NT2/D1 (cell line): ENCODE measurements around the gene CACNG6.

Experiments used
- DNase-seq: peaks from one replicate; pipeline ENCODE4 v3.0.0-alpha.2; 2011; ENCODE audit warnings: low read depth, low spot score
- H3K27me3 ChIP-seq: 2 replicates; pipeline ENCODE4 v1.6.0; 2011; ENCODE audit warnings: mild to moderate bottlenecking; ENCODE audit not compliant: insufficient read length, insufficient read depth
- H3K36me3 ChIP-seq: 2 replicates; pipeline ENCODE4 v1.6.1; 2011; ENCODE audit warnings: mild to moderate bottlenecking, low read length, mixed read lengths; ENCODE audit not compliant: insufficient read depth, insufficient read length
- H3K4me1 ChIP-seq: 2 replicates; pipeline ENCODE4 v1.5.1; 2011; ENCODE audit not compliant: insufficient read depth, insufficient read length
- H3K4me3 ChIP-seq: 2 replicates; pipeline ENCODE4 v1.5.1; 2011; ENCODE audit warnings: low read depth; ENCODE audit not compliant: insufficient read length
- H3K9ac ChIP-seq: 2 replicates; pipeline ENCODE4 v1.6.0; 2011; ENCODE audit warnings: low read depth; ENCODE audit not compliant: insufficient read length
- H3K9me3 ChIP-seq: 2 replicates; pipeline ENCODE4 v1.5.1; 2011; ENCODE audit warnings: mild to moderate bottlenecking, low read length; ENCODE audit not compliant: insufficient read depth
- SUZ12 ChIP-seq: IDR thresholded peaks from 2 replicates; pipeline ENCODE4 v1.6.1; 2011; ENCODE audit not compliant: insufficient read length, insufficient read depth; ENCODE audit errors: extremely low read depth
- YY1 ChIP-seq: IDR thresholded peaks from 2 replicates; pipeline ENCODE4 v1.6.1; 2011; ENCODE audit not compliant: insufficient read length, insufficient read depth
- ZNF274 ChIP-seq: IDR thresholded peaks from 2 replicates; pipeline ENCODE4 v1.6.1; 2011; ENCODE audit warnings: mild to moderate bottlenecking, low read depth, low read length

Gene CACNG6

DNA sequence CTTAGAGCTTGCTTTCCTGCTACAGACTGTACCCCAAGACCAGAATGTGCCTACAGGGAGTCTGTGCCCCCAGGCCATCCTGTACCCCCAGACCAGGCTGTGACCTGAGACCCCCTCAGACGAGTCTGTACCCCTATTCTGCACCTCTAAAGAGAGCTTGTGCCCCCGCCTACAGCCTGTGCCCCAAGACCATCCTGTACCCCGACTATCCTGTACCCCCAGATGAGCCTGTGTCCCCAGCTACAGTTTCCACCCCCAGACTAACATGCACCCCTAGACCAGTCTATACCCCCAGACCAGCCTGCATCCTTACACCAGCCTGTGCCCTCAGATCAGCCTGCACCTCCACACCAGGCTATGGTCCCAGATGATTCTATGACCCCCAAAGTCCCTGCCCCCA, 2.0 kb downstream of the CACNG6 start:
- no peaks in the 10 kb centered on the region for H3K36me3 ChIP-seq
- TF ChIP-seq ZNF274 (no peak), SUZ12 (no peak), YY1 (no peak)
- DNase-seq = no peak
- peaks cover 44% of the 10 kb centered on the region for H3K27me3 ChIP-seq
- peaks cover 11% of the 10 kb centered on the region for H3K4me1 ChIP-seq
- H3K9me3 ChIP-seq = no peaks in the 10 kb centered on the region
- no peak overlapping the region for H3K9ac ChIP-seq
- H3K4me3 ChIP-seq = no peak overlapping the region

DNA sequence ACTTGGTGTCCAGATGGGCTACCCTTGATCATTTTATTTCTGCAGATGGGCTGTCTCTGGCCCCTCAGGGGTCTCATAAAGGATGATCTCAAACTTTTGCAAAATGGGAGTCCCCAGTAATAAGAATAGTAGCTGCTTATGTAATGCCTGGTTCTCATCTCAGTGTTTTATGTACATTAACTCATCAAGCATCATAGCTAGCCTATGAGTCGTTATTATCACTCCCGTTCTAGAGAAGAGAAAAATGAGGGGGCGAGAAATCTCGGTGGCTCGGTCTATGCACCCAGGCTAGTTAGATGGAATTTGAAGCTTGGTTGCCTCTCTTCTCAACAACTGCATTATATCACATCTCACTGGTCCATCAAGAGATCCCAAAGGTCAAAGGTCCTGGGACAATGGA, 3.4 kb downstream of the CACNG6 start:
- no peak for TF ChIP-seq YY1
- TF ChIP-seq ZNF274 = no peak
- no peak for TF ChIP-seq SUZ12
- Histone ChIP-seq H3K9me3 (no peaks in the 10 kb centered on the region), H3K27me3 (peaks cover 56% of the 10 kb centered on the region), H3K4me1 (peaks cover 9% of the 10 kb centered on the region), H3K36me3 (no peaks in the 10 kb centered on the region), H3K9ac (no peak overlapping the region), H3K4me3 (no peak overlapping the region)
- DNase-seq = no peak

DNA sequence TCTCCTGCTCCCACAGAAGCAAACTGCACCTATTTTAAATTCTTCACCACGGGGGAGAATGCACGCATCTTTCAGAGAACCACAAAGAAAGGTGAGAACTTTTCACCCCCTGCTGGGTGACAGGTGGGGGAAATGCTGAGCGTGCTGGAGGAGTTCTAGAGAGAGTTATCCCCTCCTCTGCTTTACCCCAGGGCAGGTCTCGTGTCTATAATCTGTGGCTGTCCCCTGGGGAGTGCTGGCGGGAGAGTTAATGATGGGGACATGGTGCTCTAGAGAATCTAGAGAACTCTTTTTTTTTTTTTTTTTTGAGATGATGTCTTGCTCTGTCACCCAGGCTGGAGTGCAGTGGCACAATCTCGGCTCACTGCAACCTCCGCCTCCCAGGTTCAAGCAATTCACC, 6.8 kb downstream of the CACNG6 start:
- Histone ChIP-seq H3K4me3 (no peak overlapping the region), H3K9ac (no peak overlapping the region), H3K27me3 (peaks cover 50% of the 10 kb centered on the region), H3K9me3 (no peaks in the 10 kb centered on the region), H3K4me1 (peaks cover 4% of the 10 kb centered on the region), H3K36me3 (no peaks in the 10 kb centered on the region)
- TF ChIP-seq SUZ12 = no peak
- no peak for TF ChIP-seq ZNF274
- TF ChIP-seq YY1 = no peak
- DNase-seq = no peak

DNA sequence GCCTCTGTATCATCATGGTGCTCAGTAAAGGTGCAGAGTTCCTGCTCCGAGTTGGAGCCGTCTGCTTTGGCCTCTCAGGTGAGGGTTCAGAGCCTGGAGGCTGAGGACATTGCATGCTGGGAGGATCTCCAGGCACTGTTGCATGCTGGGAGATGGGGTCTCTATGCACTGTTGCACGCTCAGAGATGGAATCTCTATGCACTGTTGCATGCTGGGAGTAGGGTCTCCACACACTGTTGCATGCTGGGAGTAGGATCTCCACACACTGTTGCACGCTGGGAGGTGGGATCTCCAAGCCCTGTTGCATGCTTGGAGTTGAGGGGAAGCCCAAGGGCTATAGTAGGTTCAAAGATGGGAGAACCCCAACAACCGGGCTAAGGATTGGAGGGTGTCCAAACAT, 8.3 kb downstream of the CACNG6 start:
- no peak for DNase-seq
- Histone ChIP-seq H3K4me1 (no peaks in the 10 kb centered on the region), H3K27me3 (peaks cover 36% of the 10 kb centered on the region), H3K9me3 (no peaks in the 10 kb centered on the region), H3K9ac (no peak overlapping the region), H3K36me3 (no peaks in the 10 kb centered on the region), H3K4me3 (no peak overlapping the region)
- TF ChIP-seq SUZ12 (no peak), YY1 (no peak), ZNF274 (no peak)

DNA sequence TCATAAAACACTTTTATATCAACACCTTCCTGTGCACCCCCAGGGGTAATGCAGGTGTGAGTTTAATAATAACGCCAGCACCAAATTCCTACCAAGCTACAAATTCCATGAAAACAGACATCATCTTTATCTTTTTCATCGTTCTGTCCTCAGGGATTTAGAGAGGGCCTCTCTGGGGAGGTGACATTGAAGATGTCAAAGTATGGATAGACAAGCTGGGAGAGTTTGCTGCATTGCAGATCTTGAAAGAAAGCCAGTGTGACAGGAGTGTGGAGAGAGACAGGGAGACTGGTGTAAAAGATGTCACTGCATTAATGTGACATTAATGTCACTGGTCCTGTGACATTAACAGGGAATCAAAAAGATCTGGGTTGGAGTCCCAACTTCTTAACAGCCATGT, 10.1 kb downstream of the CACNG6 start:
- Histone ChIP-seq H3K9me3 (no peaks in the 10 kb centered on the region), H3K4me1 (no peaks in the 10 kb centered on the region), H3K36me3 (no peaks in the 10 kb centered on the region), H3K9ac (no peak overlapping the region), H3K27me3 (peaks cover 22% of the 10 kb centered on the region), H3K4me3 (no peak overlapping the region)
- TF ChIP-seq SUZ12 (no peak), YY1 (no peak), ZNF274 (no peak)
- DNase-seq = no peak

DNA sequence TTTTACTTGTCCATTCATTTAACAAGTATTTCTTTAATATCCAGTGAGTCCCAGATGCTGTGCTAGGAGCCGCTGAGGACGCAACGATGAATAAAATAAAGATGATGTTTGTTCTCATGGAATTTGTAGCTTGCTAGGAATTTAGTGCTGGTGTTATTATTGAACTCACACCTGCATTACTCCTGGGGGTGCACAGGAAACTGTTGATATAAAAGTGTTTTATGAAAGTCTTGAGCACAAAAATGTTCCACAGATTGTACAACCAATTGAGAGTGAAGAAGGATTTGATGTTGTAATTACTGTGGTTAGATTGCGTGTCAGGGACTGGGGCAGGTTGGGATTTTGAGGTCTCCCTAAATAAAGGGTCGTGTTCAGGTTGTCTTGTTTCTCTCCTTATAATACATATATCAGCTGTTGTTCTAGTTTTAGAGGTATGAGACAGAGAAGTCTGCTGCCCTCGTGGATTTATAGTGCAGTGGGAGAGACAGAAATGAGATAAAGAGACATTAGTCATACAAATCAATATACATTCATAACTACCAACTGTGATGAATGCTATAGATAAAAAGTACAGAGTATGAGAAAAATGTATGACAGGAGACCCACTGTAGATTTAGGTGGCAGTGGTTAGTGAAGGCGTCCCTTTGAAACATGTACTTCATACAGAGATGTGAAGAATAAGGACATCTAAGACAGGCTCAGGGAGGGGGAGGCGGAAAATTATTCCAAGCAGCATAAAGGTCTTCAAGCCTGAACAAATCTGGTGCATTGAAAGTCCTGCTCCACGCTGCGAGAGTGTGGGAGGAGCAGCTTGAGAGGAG, 11.3 kb downstream of the CACNG6 start:
- Histone ChIP-seq H3K9ac (no peak overlapping the region), H3K9me3 (no peaks in the 10 kb centered on the region), H3K4me3 (no peak overlapping the region), H3K27me3 (peaks cover 17% of the 10 kb centered on the region), H3K36me3 (no peaks in the 10 kb centered on the region), H3K4me1 (no peaks in the 10 kb centered on the region)
- no peak for TF ChIP-seq SUZ12
- TF ChIP-seq YY1 = no peak
- no peak for TF ChIP-seq ZNF274
- DNase-seq = no peak

DNA sequence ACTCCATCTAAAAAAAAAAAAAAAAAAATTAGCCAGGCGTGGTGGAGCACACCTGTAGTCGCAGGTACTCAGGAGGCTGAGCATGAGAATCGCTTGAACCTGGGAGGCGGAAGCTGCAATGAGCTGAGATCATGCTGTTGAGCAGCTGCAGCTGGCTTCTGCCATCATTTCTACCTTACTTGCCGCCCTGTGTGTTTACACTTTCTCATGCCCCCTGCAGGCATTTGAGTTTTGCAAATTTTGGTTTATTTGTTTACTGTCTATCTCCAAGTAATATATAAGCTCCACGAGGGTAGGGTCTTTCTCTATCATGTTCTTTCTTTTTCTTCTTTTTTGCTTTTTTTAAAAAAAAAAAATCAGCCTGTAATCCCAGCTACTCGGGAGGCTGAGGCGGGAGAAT, 18.0 kb downstream of the CACNG6 start:
- no peak for DNase-seq
- no peaks in the 10 kb centered on the region for H3K36me3 ChIP-seq
- no peak overlapping the region for H3K9ac ChIP-seq
- no peaks in the 10 kb centered on the region for H3K27me3 ChIP-seq
- no peak for TF ChIP-seq YY1
- TF ChIP-seq ZNF274 = no peak
- TF ChIP-seq SUZ12 = no peak
- peaks cover 5% of the 10 kb centered on the region for H3K4me1 ChIP-seq
- no peak overlapping the region for H3K4me3 ChIP-seq
- no peaks in the 10 kb centered on the region for H3K9me3 ChIP-seq

DNA sequence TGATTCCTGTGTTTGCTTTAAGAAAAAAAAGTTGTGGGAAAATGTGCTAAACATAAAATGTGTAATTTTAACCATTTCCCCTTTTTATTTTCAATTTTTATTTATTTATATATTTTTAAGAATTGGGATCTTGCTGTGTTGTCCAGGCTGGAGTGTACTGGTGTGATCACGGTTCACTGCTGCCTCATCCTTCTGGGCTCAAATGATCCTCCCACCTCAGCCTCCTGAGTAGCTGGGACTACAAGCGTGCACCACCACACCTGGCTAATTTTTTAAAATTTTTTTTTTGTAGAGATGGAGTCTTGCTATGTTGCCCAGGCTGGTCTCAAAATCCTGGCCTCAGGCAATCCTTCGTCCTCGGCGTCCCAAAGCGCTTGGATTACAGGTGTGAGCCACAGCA, 19.0 kb downstream of the CACNG6 start:
- Histone ChIP-seq H3K27me3 (no peaks in the 10 kb centered on the region), H3K36me3 (no peaks in the 10 kb centered on the region), H3K4me1 (peaks cover 5% of the 10 kb centered on the region), H3K9me3 (no peaks in the 10 kb centered on the region), H3K4me3 (no peak overlapping the region), H3K9ac (no peak overlapping the region)
- TF ChIP-seq SUZ12 (no peak), YY1 (no peak), ZNF274 (no peak)
- no peak for DNase-seq
